Activated naive CD4-positive, alpha-beta T cell treated with anti-CD3 and anti-CD28 coated beads, Interleukin-2, amount 50 U/mL, for 16 hours (primary cell): Measurements from ENCODE around the gene TTC32.

ENCODE experiments used
- DNase-seq: peaks from one replicate; pipeline ENCODE4 v3.0.0-alpha.2; 2020

Gene TTC32

GRCh38 chr2:19848029-19848750 lies 53.6 kb downstream of the TTC32 start:
- DNase-seq: no peak

DNA sequence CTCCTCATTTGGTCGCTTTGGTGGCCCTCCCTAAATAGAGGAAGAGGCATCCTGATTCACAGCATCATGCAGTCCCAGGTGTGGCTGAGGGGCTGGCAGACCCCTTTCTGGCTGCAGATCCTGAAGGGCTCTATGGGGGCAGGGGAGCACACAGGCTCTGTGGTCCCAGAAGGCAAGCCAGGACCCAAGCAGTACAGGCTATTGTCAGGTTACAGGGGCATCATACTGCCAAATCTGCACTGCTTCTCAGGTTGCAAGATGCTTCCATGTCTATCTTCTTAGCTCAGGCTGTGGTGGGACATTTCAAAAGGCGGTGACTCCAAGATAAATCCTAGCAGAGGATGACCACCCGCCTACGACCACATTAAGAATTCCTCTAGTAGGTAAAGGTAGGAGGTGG lies 54.3 kb downstream of the TTC32 start:
- no peak for DNase-seq
